HG03135 (cell line): ENCODE data around the gene ACSS2.

ENCODE experiments used
- ATAC-seq: cut with Tn5 transposase; IDR thresholded peaks from one replicate; pipeline ENCODE4 v1.9.1; 2021; ENCODE audit warnings: mild to moderate bottlenecking, moderate library complexity; ENCODE audit not compliant: unreplicated experiment

Gene ACSS2, protein sequence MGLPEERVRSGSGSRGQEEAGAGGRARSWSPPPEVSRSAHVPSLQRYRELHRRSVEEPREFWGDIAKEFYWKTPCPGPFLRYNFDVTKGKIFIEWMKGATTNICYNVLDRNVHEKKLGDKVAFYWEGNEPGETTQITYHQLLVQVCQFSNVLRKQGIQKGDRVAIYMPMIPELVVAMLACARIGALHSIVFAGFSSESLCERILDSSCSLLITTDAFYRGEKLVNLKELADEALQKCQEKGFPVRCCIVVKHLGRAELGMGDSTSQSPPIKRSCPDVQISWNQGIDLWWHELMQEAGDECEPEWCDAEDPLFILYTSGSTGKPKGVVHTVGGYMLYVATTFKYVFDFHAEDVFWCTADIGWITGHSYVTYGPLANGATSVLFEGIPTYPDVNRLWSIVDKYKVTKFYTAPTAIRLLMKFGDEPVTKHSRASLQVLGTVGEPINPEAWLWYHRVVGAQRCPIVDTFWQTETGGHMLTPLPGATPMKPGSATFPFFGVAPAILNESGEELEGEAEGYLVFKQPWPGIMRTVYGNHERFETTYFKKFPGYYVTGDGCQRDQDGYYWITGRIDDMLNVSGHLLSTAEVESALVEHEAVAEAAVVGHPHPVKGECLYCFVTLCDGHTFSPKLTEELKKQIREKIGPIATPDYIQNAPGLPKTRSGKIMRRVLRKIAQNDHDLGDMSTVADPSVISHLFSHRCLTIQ

DNA sequence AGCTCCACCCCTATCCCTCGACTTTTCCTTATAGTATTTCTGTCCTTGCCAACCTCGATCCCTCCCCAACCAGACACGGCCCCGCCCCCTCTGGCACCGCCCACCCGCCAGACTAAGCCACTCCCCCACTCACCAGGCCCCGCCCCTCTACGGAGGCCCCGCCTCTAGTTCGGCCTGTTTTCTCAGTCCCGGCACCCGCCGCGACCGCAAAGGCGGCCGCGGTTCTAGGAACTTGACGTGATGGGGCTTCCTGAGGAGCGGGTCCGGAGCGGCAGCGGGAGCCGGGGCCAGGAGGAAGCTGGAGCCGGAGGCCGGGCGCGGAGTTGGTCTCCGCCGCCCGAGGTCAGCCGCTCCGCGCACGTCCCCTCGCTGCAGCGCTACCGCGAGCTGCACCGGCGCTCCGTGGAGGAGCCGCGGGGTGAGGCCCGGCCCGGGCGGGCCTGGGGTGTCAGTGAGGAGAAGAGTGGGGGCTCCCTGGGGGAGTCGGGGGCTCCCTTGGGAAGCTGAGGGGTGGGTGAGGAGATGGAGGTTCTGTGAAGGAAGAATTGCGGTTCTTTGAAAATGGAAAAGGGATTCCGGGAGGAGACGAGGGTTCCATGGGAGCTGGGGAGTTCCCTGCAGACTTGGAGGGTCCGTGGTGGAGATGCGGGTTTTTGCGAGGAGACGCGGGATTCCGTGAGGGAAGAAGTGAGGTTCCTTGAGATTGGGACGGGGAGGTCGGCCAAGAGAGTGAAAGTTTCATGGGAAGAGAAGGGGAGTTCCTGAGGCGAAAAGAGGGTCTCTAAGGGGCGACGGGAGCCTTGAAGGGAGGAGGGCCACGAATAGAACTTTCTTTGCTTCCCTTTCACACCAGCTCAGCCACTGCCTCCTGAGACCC lies at the start of gene ACSS2:
Gene ACSS2 (plus strand): TSS at position 207 of the 877 bp plus-strand sequence. CDS start 34 bp downstream, at position 241.
- ATAC-seq = peak; percentile 60

DNA sequence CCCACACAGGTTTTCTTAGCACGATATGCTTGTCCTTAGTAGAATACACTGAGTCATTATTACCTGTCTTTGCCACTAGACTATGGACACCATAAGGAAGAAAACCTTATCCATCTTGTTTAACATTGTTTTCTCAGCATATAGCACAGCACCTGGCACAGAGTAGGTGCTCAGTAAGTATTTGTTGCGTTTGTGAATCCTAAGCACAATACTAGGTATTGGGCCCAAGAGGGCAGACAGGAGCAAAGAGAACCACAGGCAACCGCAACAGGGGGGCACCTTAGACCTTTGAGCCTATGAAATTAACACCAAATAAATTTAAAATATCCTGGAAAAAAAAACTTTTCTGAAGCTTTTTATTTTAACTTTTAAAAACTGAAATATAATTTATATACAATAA lies 47.2 kb upstream of the ACSS2 start:
- no peak for ATAC-seq

DNA sequence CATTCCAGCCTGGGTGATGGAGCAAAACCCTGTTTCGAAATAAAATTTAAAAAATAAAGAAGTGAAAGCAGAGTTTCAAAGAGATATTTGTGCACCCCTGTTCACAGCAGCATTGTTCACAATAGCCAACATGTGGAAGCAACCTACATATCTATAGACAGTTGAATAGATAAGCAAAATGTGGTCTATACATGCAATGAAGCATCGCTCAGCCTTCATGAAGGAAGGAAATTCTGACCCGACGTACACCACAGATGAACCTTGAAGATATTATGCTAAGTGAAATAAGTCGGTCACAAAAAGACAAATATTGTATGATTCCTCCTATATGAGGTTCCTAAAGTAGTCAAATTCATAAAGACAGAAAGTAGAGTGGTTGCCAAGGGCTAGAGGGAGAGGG lies 44.5 kb upstream of the ACSS2 start:
- ATAC-seq = no peak

DNA sequence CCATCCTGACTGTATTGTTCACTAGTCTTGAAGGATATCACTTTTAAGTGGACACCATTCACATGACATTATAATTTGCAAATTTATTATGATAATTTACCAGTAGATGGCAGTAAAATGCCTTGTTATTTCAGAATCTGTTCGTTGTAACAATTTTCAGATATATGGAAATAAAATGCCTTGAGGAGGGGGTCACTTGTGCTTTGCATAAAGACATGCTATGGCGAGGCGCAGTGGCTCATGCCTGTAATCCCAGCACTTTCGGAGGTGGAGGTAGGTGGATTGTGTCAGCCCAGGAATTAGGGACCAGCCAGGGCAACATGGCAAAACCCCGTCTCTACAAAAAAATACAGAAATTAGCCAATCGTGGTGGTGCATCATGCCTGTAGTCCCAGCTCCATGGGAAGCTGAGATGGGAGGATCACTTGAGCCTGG lies 41.9 kb upstream of the ACSS2 start:
- ATAC-seq = no peak

DNA sequence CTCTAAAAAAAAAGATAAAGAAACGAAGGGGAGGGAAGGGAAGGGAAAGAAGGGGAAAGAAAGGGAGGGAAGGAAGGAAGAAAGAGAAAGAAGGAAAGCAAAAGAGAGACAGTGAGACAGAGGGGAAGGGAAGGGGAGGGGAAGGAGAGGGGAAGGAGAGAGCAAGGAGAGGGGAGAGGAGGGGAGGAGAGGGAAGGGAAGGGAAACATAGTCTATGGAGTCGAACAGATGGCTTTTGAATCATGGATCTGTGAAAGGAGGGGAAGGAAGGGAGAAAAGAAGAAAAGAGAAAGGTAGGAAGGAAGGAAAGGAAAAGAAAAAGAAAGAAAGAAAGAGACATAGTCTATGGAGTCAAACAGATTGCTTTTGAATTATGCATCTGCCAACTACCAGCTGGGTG lies 34.3 kb upstream of the ACSS2 start:
- ATAC-seq = no peak

DNA sequence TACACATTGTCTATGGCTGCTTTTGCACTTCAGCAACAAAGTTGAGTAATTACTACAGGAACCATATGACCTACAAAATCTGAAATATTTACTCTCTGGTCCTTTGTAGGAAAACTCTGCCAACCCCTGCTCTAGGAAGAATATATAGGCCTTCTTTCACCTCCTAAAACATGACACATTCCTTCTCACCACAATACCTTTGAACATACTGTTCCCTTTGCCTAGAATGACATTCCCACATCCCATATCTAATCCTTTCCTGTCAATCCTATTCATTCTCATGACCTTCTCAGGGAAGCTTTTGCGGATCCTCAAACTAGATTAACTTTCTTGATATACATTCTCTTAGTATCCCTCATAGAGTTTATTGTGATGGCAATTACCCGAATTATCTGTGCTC lies 33.0 kb upstream of the ACSS2 start:
- no peak for ATAC-seq

DNA sequence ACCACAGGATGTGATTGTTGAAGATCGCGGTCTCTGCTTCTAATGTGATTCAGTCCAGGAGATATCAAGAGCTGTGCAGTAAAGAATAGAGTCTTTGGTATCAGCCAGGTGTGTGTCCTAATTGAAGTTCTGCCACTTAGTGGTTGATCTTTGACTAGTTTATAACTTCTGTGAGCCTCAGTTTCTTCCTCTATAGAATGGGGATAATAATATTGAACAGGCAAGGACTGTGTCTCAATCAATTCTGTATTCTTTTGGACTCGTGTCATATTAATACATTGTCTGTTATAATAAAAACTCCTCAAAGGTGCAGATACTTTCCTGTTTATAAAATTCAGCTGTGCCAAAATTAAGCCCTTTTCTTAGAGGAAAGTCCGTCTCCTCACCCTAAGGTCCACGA lies 27.8 kb upstream of the ACSS2 start:
- ATAC-seq = no peak

DNA sequence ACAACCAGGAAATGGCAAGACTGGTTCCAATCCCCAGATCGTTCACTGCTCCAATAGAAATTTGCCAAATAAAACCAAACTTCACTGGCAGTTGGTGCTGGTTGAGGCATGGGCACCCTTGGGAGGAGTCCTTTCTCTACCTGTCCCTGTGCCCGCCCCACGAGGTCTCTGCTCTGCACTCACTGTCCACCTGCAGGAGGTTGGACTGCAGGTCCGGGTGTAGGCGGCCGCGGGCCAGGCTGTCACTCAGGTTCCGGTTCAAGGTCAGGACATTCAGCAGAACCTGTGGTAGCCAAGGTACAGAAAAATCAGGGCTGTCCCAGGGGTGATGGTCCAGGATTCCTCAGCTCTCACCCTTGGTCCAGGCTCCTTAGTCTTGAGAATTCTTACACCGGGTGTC lies 26.6 kb upstream of the ACSS2 start:
- no peak for ATAC-seq

DNA sequence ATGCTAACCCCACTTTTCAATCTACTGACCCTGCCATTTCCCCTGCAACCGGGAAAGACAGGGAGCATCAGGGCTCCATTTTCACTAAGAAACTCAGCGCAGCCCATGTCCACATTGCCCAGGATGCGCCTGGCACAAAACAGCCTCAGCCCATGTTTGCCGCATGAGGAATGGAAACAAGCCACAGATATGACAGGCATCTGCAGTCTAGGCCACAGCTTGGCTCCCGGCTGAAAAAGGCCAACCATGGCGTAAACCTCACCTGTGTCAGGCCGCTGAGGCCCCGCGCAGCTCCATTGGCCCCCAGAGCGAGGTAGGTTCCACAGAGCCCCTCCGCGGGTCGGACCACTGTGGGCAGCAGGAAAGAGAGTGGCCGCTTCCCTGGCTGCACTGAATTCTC lies 25.4 kb upstream of the ACSS2 start:
- no peak for ATAC-seq

DNA sequence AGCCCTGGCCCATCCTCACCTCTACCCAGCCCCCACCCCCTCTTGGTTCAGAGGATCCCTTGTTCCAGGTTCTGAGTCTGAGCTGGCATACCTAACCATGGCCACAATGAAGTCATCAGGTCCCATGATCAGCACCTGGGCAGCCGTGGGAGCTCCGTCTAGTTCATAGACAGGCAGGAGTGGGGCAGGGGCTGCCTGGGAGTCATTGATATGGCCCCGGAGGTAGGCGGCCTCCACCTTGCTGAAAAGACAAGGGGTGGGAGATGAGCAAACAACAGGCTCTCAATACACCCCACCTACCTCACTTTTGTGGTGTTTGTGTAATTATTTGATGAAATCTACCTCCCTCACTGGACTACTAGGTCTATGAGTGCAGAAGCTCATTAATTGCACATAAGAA lies 24.1 kb upstream of the ACSS2 start:
- no peak for ATAC-seq

DNA sequence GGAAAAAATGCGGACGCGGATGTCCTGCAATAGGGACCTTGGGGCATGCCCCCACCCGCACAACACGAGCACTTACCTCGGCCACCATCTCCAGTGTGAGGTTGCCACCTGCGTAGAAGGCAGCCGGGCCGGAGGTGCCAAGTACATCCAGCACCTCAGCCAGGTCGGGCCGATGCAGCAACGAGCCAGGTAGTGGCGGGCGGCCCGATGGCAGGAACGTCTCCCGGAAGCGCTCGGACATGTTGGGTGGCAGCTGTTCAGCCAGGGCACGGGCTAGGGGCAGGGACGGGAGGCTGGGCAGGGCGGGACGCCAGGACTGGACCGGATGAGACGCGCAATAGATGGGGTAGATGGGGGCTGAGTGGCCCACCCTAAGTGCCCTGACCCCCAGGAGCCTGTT lies 17.0 kb upstream of the ACSS2 start:
- no peak for ATAC-seq

DNA sequence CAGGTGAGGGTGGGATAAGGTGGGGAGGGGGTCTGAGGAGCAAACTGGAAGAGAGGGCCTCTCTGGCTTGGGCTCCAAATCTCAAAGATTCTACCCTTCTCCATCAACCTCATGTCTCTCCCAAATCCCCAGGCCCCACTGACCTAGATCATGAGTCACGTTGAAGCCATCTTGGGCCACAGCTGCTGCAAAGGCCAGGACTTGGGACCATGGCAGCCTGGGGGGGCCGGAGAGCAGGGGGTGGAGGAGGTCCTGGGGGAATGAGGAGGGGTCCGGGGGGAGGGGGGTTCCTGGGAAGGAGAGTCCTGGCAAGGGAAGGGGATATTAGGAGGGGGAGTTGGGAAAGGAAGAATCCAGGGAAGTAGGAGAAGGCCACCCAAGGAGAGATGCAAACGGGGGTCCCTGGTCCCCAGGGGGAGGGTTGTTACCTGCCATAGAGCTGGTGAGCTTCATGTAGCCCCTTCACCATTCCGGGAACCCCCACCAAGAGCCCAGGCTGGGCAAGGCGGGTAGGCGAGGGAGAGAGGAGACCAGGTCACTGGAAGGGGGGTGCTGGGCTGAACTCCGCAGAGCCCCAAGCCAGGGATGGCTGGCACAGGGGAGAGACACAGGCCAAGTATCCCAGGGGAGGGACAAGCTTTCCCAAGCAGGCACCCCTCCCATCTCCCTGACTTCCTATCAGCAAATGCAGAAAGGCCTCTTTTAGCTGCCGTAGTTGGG lies 16.4 kb upstream of the ACSS2 start:
- no peak for ATAC-seq

DNA sequence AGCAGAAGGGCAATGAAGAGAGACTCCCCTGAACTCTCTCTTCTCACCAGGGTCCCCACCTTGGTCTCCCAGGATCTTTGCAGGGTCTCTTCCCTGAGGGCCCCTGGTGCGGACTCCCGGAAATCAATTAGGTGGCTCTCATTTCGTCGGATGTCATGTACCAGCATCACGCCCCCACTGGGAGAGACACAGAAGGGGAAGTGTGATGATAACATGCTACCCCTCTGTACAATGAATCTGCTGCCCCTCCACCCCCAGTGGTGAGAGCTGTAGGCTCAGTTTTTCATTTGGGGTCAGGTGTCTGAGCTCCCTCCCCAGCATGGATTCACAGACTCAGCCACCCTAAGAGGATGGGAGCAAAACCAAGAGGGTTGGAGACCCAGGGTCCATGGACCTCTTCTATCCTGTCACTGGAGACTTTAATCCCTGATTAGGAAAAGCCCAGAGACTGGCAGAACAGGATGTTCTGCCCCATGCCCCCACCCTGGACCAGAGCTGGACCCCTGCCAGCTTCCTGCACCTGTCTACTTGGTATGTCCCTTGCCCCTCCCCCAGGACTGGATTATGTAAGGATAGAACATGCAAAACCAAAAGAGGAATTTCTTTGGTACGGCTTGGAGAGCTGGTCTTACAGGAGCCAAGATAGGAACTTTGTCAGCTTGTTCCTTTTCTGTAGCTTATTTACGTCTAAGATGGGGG lies 14.9 kb upstream of the ACSS2 start:
- ATAC-seq = no peak

DNA sequence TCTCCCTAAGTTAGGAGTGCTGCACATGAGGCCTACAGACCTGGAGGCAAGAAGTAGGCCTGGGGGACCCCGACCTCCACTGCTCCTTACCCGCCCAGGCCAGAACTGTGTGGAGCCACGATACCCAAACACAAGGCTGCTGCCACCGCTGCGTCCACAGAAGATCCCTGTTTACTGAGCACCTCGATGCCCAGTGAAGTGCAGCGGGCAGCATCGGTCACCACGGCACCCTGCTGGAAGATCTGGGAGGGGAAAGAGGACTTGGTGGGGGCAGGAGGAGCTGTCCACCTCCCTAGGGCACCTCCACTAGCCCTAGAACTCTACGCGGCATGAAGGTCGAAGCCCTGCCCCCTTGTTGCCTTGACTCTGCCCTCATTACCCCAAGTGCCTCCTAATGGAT lies 13.7 kb upstream of the ACSS2 start:
- ATAC-seq = no peak

DNA sequence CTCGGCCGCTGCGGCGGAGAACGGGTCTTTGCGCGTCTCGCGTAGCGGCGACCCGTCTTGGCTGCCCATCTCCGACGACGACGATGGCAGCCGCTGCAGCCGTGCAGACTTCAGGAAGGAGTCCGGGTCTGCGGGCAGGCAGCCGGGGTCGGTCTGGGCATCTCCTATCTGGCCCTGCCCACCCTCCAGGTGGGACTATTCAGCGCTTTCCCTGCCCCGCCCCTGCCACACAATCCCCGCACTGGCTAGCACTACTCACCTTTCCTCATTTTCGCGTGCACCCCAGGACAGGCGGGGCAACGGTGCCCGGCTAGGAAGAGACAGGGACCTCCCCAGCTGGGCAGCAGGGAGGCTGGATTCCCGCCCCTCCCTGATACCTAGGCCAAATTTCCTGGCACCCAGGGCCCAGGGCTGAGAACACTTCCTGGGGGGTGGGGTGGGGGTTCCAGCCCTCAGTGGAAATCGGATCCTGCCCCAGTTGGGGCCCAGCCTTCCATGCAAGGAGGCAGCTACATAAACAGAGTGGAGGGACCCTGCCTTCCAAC lies 12.9 kb upstream of the ACSS2 start:
- no peak for ATAC-seq

DNA sequence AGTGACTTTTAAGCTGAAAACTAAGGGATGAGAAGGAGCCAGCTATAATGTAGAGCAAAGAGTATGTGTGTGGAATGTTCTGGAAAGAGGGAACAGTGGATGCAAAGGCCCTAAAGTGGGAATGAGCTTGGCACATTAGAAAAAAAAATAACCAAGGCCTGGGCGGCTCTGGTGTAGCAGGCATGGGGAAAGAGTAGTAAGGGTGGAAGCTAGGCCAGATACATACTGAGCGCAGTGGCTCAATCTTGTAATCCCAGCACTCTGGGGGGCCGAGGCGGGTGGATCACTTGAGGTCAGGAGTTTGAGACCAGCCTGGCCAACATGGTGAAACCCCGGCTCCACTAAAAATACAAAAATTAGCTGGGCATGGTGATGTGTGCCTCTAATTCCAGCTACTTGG lies 12.2 kb upstream of the ACSS2 start:
- ATAC-seq = no peak

DNA sequence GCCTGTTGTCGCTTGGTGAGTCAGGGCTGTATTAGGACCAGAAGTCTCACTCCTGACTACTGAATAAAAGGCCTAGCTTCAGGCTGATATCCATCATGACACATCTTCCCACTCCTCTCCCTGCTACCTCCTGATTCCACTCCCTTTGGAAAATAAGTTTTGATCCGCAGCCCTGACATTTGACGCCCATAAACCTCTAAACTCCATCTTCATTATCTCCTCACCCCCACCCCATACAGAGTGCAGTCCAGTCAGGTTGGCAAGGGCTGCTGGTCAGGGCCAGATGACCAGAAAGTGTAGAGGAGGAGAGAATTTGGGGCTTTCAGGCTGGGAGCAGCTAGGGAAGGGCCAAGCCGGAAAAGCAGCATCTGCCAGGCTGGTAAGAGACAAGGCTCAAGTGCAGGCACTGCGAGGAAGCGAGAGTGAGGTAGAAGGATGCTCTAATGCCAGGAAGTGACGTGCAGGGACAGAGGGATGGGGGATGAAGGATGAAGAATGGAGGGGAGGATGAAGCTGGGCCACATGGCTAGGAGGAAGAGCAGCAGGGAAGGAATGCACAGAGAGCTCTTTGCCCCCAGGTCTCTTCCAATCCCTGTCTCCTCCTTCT lies 5.0 kb upstream of the ACSS2 start:
- ATAC-seq = no peak

DNA sequence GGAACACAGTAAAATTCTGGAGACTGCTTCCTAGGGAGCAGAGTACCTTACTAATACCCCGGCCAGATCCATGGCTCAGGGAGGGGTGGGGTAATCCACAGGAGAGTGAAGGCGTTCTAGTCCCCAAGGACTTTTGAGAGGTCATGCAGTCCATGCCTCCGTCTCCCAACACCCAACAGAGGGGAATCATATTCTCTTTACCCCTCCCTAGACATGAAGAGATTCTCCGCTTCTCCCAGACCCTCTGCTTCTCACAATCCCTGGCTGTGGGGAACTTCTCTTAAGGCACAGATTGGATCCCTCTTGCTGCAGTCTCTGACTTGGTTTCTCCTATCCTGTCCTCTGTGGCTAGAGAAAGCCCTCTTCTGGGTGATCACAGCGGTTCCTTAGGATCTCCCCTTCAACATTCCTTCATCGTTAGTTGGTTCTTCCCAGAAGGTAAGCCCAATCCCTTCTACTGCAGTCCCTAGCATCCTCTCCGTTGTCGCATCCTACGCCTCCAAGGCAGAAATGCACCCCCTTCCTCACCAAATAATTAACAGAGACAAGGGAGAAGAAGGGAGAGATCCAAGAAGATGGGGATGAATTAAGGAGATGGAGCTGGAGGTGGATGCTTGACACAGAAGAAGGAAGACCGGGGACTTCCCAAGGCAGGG lies 4.3 kb upstream of the ACSS2 start:
- no peak for ATAC-seq

DNA sequence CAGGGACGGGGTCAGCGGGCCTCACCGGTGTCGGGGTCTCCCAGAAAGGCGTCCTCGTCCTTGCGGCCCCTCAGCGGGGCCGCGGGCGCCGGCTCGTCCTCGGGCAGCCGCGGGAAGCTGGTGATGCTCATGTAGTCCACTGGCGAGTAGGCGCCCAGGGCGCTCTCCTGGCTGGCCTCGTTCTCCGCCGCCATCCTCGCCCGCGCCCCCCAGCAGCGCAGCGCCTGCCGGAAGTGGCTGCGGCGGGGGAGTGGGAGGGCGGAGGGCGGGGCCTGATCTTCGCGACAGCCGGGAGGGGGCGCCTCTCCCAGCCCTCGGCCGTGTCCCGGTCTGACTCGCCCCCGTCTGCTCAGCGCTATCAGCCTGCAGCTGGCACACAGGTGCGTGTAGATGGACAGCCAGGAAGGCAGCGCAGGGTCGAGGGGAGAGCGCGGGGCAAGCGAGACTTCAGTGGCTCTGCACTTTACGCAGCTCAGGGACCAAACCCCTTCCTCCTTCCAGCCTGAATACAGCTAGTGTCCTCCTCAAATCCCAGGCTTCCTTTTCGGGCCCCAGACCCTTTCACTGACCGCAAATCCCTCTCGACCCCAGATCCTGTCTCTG lies 3.7 kb upstream of the ACSS2 start, which contains the start of gene GGT7:
Gene GGT7 (minus strand): TSS at position 235 of the 603 bp plus-strand sequence. CDS start 41 bp downstream, at position 194.
- ATAC-seq = peak; percentile 48
